GM23248 (cell line): Measurements from ENCODE around the gene OR10A4.

ENCODE experiments used
- EZH2 ChIP-seq: fragments of 200-600 bp; sonication (generic); IDR thresholded peaks from 2 replicates; pipeline ENCODE4 v1.6.1; 2018; ENCODE audit warnings: antibody characterized with exemption, mild to moderate bottlenecking; ENCODE audit not compliant: insufficient read depth, poor library complexity, severe bottlenecking
- EZH2phosphoT487 ChIP-seq: fragments of 200-600 bp; sonication (generic); IDR thresholded peaks from 2 replicates; pipeline ENCODE4 v1.6.1; 2018; ENCODE audit warnings: antibody characterized with exemption, moderate library complexity, mild to moderate bottlenecking, low read depth; ENCODE audit not compliant: insufficient read depth

- TF ChIP-seq EZH2 (no peak), EZH2phosphoT487 (no peak)
These were observed 50.0 kb downstream of the OR10A4 start, which contains the start of gene ZNF215 for GRCh38 chr11:6926208-6927029.
